Umbilical cord (tissue), 2 donors: Measurements from ENCODE around the gene PALM. TPM values are rescaled to one million over a fixed set of nuclear protein-coding genes. Genes with fewer than 3 reads are reported as not detected.
A peak's percentile ranks its signal among the peaks of the same experiment; 100 is the strongest.
"Not testable (repeated sequence)": the region's sequence is repeated elsewhere in the genome, so short reads cannot be mapped to it uniquely, and the experiment has no call there.

Experiments
- DNase-seq: peaks from one replicate; pipeline ENCODE4 v3.0.0-alpha.2; 2015; ENCODE audit warnings: low spot score
- total RNA-seq: library from RNA; depleted of rRNA; stranded (reverse); fragments of >200 nt; gene quantifications from one replicate; pipeline ENCODE4 v1.2.3, GENCODE V29; 2014; ENCODE audit warnings: low replicate concordance; ENCODE audit not compliant: insufficient read depth

PALM gene, protein sequence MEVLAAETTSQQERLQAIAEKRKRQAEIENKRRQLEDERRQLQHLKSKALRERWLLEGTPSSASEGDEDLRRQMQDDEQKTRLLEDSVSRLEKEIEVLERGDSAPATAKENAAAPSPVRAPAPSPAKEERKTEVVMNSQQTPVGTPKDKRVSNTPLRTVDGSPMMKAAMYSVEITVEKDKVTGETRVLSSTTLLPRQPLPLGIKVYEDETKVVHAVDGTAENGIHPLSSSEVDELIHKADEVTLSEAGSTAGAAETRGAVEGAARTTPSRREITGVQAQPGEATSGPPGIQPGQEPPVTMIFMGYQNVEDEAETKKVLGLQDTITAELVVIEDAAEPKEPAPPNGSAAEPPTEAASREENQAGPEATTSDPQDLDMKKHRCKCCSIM
- total RNA-seq = 30.6 TPM

DNA sequence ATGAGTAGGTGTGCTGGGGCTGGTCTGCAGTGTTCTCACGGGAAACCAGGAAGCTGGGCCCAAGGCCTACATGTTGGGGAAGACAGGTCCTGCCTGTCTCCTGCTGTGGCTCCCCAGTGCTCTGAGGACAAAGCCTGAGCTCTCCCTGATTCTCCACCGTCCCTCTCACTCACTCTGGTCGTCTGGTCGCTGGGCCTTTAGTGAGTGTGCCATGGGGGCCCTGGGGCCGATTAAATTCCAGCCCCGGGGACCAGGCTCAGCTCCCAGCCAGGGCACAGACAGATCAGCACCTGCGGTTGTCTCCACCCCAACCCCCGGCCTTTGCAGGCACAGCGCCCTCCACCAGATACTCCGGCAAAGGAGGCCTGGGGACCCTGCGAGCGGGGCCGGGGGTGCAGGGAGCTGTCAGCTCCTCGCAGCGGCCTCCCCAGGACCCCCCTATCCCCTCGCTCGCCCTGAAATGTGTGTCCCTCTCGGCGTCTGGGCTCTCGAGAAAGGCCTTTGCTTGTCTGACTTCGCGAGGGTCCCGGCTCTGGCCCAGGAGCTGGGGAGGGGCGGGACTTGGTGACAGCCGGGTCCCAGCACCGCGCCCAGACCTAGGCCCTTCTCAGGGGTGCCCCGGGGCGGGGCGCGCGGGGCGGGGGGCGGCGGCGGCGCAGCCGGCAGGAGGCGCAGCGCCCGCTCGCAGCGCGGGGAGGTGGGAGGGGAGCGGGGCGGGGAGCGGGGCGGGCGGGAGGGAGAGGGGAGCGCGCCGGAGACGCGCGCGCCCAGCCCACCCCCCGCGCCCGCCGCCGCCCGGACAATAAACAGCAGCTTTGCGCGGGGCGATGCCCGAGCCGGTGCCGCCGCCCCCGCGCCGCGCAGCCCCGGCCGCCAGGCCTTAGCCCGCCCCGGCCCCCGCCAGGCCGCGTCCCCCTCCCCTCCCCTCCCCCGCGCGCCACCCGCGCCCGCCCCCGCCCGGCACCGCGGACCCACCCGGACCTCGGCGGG, at the start of gene PALM:
TSS of gene PALM (plus strand) at position 782 of the 990 bp plus-strand sequence. CDS start 212 bp downstream, outside the sequence.
- no peak for DNase-seq

DNA sequence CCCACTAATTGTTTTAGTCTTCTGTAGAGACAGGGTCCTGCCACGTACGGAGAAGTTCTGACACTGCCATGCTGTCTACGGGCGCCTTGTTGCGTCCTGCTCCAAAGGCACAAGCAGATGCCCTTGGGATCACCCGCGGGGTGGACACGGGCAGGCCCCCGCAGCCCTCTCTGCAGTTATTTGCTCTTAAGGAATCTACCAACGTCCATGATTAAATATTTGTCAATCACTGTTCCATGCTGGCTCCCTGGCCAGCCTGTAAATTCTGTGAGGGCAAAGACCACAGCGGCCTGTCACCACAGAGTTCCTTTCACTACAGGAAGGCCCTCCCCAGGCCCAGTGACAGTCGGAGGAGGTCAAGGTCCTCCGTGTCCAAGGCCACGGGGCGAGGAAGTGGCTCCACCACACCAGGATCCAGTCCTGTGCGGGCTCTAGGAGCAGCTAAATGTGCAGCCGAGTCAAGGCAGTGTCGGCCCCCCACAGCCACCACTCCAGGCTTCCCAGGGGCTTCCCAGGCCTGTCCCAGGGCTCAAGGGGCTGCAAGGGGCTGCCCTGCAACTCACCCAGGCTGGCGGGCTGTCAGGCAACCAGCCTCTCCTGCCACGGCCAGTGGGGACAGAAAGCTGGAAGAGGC, 47.8 kb upstream of the PALM start:
- DNase-seq = no peak

DNA sequence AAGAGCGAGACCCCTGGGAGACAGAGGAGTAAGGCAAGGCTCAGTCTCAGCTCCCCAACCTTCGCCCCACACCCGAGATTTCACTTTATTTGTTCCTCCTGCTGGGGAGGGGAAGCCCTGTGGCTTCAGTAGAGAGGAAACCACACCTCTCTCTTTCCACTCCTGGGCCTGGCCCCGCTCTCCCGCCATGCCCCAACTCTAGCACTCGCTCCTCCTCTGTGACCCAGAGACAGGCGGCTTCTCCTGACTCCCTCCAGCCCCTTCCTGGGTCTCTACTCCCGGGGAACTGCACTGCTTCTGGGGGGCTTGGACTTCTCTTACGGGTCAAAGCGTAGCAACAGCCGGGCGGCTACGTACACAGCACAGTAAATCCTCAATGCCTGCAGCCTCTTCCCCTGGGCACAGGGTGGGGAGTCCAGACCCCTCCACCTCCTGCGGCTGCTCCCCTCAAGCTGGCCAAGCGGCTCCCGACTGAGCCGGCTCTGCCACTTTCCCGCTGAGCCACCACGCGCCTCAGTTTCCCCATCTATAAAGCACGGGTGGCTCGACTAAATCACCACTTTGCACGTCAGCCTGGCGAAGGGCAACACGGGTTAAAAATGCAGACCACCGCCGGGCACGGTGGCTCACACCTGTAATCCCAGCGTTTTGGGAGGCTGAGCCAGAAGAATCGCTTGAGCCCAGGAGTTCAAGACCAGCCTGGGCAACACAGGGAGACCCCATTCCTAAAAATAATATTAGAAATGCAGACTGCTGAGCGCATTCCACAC, 47.1 kb upstream of the PALM start:
- no peak for DNase-seq

DNA sequence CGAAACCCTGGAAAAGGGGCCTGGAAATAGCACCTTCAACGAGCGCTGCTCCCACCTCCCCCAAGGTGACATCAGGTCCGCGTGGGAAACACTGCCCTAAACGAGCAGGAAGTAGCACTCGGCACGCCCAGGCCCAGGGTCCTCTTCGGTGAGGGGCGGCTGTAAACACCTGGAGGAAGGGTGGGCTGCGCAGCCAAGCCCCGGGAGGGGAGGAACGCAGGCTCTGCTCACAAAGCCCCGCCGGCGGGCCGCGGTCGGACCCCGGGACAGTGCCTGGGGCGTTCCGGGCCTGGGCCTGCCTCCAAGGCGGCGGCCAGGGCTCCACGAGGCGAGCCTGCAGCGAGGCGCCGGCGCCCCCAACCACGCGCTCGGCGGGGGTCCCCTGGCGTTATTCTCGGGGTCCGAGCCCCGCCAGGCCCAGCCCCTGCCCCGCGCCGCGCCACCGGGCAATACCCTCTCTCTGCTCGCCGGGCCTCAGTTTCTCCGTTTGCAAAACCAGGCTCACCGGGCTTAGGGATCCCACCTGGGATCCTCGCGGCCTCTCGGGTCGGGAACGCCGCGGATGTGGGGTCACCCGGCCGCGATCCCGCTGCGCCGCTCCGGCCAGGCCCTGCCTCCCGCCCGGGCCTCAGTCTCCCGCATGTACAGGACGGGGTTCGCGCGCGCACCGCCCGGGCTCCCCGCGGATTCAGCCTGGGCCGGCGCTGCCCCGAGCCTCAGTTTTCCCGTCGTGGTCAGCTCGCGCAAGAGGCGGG, 46.4 kb upstream of the PALM start:
- DNase-seq = no peak

DNA sequence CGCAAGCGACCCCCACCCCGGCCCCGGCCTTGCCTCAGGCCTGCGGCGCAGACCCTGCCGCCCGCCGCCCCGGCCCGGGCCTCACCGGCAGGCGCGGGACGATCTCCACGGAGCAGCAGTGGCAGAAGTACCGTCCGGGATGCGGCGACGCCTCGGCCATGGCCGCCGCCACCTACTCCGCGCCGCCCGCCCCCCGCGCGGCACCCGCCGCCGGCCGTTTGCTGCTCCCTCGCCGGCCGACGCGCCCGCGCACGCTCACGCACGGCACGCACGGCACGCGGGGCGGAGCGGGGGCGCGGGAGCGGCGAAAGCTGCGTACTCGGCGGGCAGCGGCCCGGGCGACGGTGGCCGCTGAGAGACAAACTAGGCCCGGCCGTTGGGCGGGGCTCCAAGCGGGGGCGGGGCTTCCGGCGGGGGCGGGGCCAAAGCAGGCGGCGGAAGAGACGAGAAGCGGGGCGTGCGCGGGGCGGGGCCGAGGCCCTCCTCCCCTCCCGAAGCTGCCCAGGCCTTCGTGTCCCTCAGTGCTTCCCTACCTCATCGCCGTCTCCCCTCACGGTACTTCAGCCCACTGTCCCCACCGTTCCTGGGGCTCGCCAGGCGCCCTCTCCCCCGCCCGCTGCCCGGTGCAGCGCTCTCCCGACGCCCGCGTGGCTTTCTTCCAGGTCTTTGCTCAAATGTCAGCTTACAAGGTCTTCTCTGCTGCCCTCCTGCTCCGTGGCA, 45.6 kb upstream of the PALM start, which contains the start of gene RNF126:
TSS of gene RNF126 (minus strand) at position 253 of the 720 bp plus-strand sequence. CDS start at position 160, 93 bp downstream.
- DNase-seq = peak; percentile 88

DNA sequence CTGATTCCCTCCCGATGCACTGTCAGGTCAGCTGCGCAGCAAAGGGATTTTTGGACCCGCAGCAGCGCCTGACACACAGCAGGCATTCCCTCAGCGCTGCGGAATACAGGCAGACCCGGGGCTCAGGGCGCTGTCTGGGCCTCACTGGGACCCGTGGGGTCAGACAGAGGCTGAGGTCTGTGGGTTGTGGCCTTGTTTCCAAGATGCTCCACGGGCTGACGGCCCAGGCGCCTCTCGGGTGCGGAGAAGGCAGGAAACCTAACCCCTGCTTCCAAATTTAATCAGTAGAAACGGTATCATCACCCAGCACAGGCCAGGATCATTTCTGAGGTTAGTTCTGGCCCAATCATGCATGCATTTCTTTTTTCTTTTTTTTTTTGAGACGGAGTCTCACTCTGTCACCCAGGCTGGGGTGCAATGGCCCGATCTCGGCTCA, 45.0 kb upstream of the PALM start:
- no peak for DNase-seq

DNA sequence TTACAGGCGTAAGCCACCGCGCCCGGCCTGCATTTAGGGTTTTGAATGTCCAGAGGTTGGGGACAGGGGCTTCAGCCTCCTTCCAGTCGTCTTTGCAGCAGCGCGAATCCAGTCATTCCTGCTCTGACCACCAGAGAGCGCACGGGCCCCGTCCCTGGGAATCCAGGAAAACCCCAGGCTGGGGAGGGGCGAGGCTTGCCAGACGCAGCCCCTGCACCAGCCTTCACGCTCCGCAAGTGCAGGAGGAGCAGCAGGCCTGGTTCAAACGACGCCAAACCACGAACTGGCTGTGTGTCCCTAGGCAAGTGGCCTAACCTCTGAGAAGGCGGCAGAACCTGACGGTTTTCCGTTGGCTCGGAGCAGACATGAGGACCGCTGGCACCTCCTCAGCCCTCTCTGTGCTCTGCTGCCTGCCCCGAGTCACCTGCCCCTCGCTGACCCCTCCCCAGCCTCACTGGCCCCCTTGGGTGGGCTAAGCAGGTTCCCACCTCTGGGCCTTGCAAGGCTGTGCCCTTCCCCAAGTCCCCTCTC, 43.8 kb upstream of the PALM start:
- DNase-seq = peak; percentile 86

DNA sequence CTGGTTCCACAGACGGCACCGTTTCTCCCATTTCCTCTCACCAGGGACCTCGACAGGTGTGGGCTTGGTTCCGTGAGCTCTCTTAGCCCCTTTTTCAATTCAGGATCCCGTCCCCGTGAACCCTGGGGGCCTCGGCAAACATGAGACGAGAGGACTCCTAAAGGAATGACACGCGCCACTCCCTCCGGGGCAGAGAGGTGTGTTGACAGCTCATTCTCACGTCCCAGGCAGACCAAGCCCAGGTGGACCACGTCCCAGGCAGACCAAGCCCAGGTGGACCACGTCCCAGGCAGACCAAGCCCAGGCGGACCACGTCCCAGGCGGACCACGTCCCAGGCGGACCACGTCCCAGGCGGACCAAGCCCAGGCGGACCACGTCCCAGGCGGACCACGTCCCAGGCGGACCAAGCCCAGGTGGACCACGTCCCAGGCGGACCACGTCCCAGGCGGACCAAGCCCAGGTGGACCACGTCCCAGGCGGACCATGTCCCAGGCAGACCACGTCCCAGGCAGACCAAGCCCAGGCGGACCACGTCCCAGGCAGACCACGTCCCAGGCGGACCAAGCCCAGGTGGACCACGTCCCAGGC, 41.7 kb upstream of the PALM start:
- DNase-seq = not testable (repeated sequence)

DNA sequence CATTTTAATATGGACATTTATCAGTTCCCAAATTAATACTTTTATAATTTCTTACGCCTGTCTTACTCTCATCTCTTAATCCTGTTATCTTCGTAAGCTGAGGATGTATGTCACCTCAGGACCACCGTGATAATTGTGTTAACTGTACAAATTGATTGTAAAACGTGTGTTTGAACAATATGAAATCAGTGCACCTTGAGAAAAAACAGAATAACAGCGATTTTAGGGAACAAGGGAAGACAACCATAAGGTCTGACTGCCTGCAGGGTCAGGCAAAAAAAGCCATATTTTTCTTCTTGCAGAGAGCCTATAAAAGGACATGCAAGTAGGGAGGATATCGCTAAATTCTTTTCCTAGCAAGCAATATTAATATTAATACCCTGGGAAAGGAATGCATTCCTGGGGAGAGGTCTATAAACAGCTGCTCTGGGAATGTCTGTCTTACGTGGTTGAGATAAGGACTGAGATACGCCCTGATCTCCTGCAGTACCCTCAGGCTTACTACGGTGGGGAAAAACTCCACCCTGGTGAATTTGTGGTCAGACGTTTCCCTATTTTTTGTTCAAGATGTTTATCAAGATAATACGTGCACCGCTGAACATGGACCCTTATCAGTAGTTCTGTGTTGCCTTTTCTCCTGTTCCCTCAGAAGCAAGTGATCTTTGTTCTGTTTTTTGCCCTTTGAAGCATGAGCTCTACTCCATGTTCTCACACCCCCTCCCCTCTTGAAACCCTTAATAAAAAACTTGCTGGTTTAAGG, 39.9 kb upstream of the PALM start:
- not testable (repeated sequence) for DNase-seq

DNA sequence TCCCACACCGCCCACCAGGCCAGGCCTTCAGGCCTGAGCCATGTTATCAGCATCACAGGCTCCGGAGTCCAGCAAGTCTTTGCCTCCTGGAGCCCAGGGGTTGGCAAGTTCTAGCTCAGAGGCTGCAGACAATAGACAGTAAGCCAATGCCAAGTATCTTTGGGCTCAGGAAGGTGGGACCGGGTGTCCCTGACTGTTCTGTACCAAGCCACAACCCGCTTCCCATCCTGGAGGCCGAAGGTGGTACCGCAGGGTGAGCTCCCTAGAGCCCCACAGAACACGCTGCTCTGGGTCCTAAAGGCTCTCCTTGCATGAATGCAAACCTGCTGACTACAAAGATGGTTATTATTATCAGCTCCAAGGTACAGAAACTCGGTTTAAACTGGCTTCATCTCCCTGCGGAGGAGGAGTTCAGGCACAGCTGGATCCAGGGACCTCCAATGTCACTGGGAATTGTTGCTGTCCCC, 38.1 kb upstream of the PALM start:
- no peak for DNase-seq

DNA sequence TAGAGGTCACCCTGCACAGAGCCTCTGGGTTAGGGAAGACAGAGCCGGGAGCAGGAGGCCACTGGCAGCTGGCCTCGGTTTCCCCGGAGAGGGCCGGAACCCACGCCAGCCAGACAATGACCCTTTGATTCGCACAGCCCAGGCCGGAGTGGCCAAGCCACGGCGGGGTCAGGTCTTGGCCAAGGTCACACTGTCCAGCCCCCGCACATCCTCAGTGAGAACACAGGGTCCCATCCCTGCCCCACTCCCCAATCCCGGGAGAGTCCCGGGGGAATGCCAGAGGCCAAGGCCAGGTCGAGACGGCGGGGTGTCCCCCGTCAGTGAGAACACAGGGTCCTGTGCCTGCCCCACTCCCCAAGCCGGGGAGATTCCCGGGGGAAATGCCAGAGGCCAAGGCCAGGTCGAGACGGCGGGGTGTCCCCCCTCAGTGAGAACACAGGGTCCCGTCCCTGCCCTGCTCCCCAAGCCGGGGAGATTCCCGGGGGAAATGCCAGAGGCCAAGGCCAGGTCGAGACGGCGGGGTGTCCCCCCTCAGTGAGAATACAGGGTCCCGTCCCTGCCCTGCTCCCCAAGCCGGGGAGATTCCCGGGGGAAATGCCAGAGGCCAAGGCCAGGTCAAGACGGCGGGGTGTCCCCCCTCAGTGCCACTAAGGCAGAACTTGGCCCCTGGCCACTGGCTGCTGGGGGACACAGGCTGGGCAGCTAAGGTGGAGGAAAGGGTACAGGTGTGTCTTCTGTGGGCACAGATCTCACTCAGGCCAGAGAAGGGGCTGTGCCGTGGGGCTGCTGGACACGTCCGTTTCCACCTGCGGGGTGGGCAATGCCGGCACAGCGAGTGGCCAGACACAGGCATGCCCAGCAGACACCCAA, 34.2 kb upstream of the PALM start:
- no peak for DNase-seq

DNA sequence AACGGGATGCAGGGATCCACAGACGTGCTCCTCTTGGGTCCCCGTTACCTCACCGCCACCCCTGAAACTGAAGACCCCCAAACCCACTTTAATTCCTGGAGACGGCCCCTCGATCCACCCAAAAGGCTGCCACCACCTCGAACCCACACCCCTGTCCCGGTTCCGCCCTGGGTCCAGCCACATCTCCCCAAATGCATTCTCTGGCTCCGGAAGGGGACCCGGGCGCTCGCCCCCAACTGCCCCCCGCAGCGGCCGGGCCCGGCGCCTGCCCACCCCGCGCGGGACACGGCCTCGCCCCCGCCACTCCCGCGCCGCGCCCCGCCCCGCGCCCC, 32.8 kb upstream of the PALM start:
- no peak for DNase-seq

DNA sequence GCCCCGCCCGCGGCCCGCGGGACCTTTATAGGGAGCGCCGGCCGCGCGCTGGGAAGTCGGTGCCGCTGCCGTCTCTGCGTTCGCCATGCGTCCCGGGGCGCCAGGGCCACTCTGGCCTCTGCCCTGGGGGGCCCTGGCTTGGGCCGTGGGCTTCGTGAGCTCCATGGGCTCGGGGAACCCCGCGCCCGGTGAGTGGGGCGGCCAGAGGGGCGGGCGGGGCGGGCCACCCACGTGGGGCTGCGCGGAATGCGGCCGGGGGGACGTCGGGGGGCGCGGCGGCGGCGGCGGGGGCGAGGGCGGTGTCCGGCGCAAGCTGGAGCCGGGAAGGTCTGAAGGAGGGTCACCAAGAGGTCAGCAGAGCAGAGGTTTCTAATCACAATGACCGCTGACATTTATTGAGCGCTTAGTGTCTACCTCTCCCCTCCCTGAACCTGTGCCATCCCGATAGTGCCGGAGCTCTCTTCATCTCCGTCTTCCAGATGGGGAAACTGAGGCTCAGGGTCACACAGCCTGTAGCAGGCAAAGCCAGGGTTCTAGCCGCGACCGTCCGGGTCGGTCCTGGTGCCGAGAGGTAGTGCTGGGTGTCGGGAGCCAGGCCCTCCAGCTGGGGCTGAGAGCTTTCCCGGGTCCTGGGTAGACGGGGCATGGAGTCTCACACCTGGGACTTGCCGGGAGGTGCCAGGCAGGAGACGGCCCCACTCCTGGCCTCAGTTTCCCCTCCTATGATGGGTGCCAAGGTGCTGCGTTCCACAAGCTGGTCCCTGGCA, 32.2 kb upstream of the PALM start, which contains the start of gene FSTL3:
TSS of gene FSTL3 (plus strand) at position 54 of the 767 bp plus-strand sequence. CDS start at position 86, 32 bp downstream.
- DNase-seq = no peak

DNA sequence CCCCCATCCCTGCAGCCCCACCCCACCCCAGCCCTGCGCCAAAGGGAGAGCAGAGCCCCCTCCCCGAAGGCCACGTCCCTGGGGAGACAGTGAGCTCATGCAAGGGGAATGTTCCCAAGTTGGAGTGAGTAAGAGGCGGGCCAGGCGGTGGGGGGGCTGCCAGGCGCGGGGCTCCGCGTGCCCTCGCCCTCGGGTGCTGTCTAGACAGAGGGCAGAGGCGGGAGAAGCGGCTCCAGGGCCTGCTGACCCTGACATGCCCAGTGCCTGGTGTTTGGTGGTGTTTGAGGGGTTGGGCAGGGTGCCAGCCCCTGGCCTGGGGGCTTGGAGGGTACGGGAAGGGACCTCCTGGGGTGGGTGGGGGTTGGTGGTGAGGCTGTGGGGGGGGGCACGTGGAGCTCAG, 31.5 kb upstream of the PALM start:
- DNase-seq = peak; percentile 85

DNA sequence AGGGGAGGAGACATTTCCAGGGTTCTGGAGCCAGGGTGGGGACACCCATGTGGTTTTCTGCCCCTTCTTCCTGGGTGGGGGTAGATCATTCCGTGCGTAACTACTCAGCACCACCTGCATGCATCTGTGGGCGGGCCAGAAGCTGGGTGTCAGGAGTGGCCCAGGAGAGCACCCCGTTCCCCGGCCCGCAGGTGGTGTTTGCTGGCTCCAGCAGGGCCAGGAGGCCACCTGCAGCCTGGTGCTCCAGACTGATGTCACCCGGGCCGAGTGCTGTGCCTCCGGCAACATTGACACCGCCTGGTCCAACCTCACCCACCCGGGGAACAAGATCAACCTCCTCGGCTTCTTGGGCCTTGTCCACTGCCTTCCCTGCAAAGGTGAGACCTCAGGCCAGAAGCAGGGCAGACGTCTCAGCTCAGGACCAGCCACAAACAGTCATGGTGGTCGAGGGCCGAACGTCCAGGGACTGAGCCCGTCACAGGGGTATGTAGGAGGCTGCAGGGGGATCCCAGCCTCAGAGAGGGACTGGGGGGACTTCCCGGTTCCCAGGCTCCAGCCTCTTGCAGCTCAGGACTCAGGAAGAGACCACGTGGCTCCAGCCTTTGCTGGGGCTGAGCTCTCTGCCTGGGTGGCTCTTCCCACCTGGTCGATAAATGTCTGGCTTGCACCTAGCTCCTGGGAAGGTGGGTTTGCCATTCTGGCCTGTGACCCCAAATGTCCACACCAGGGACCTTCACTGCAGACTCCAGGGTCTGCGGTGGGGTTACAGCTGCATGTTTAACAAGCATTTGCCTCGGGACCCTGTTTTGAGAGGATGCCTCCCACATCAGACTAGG, 30.9 kb upstream of the PALM start:
- DNase-seq = no peak
